Activated T-helper 1 cell treated with Interleukin-2 at 50 U/mL for 16 hours (primary cell): ENCODE data around the gene WDPCP.
"Not testable (repeated sequence)": the region's sequence is repeated elsewhere in the genome, so short reads cannot be mapped to it uniquely, and the experiment has no call there.

Experiments used
- DNase-seq: peaks from one replicate; pipeline ENCODE4 v3.0.0-alpha.2; 2020; ENCODE audit warnings: low read depth

Gene WDPCP

DNA sequence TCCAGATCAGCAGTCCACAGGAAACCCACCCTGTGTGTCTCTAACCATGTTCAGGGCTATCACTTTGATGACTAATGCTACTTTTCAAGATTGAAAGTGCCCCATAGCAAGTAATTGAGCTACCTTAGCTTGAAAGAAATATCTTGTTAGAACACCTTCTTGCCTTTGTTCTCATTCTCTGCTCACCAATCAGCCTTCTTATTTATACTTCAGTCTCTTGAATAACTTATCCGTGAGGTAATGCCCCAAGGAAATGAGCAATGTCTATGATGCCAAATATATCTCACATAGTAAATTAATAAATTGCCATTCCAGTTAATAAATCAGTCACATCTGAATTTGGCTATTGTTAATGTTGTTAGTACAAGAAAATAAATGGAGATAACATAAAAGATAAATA is 141.6 kb downstream of the WDPCP start:
- DNase-seq: no peak

DNA sequence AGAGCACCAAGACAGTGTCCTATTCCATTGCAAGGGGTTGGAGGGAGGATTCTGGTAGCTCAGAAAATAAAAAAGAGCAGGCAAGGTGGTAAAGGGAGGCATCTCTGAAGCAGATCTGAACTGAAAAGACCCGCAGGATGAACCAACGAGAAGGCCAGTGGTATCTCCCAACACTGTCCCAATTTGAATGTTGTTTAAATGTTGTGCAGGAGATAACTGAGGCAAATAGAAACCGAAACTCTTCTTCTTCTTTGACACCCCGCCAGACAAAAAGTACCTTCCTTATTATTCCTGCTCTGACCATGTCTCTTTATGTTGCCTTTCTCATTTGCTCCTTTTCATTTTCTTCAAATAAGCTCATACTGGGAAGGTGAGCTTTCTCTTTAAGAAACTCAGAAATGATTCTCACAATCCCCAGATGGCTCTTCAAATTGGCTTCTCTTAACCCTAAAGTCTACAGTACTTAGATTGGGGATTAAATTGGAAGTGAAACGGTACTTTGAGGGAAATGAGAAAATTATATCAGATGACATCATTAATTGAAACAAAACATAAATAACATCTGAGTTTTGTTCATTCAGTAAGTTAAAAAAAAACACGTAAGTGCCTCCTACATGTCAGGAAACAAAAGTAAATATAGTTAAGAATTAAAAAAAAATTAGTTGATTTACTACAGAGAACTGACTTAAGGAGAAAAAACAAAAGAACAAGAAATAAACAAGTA is 143.6 kb downstream of the WDPCP start:
- DNase-seq: no peak

DNA sequence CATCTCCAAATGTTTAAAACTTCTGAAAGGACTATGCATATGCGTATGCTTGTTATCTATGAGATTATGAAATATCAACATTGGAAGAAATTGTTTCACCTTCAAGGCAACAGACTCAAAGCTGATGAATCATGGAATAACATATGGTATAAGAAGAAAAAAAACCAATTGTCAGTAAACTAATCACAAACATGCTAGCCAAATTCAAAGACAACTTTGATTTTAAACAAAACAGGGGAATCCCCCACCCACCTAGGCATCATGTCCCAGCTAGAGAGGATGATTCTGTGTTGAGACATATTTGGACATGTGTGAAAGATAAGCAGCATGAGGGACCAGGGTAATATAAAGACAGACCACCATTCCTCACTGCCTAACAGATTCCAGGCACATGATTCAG is 147.7 kb downstream of the WDPCP start:
- DNase-seq: no peak

DNA sequence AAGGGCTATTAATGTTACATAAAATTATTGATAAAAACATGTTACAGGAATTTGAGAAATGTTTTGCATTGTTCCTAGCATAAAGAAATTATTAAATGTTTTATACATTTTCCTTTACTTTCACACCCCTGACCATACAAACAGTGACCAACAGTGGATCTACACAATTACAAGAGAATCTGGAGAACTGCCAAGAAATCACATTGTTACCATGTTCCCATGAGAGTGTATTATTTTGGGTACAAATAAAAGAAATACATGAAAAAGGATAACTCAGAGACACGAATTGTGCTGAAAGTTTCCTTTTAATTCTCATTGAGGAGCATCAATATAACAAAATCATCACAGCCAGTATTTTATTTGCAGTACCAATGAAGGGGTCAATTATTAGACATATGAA is 150.1 kb downstream of the WDPCP start:
- DNase-seq: no peak

DNA sequence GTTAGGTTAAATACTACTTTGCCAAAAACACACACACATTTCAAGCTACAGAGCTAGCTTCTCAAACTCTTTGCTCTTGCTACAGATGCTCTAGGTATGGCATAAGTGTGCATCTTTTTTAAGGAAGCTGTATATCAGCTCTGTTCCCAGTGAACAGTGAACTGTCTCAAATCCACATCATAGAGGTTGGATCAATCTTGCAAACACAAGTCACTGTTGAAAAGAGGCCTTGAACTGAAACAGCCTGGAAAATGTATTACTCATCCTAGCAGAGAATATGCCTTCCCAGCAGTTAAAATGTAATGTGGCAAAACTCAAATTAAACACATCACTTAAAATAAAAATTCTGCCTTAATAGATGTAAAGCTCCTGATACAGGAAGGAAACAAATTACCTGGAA is 151.8 kb downstream of the WDPCP start:
- DNase-seq: no peak

DNA sequence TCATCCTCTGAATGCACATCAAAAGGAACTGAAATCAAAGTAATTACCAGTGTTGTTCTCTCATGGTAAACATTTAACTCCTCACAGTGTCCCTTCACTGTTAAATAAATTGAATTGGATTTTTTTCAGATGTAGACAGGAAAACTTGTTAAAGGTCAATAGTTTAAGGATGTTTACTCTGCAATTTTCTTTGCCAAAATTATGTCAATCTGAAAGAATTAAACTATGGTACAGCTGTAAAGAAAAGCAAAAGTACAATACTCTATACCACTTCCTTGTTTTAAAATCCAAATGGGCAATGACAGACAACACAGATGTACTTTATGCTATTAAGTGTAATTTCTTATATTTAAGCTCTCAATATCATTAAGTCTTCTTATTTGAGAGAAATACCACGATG is 153.2 kb downstream of the WDPCP start:
- no peak for DNase-seq

DNA sequence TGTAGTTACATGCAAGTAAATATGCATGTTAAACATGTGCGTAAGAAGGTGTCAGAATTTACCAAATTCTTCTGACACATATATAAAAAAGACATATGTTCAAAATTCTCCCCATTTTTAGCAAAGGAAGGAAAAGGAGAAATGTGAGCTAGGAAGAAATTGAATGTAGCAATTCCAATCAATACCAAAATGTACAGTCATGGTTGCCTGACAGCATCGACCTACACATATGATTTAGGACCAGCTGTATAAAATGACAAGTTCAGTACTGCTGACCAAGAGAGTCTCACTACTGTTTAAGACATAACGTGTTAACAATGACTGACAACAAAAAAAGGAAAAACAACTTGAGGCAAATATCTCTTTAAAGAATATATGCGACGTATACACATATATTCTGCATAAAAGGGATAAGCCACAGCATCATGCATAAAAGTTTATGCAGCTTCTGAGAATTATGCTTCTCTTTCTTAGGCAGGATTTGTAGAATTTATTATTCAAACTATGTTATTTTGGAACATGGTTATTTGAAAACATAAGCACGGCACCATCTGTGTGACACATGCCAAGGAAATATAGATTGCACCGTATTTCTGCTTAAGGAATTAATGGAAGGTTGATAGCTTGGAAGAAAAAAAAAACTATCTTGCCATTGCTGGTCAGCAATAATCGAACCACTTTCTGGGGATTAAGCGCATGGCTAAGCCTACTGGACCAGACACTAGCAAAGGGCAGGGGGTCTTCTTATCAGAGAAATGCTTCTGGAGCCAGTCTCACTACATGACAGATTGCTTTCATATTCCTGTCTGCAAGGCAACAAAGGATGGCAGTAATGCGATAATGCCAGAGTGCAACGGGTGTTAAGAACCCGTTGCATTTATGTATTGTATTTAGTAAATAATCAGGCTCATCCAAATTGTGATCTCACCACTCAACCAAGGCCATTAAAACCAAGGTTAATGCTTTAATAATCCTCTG is 154.0 kb downstream of the WDPCP start:
- DNase-seq: no peak

DNA sequence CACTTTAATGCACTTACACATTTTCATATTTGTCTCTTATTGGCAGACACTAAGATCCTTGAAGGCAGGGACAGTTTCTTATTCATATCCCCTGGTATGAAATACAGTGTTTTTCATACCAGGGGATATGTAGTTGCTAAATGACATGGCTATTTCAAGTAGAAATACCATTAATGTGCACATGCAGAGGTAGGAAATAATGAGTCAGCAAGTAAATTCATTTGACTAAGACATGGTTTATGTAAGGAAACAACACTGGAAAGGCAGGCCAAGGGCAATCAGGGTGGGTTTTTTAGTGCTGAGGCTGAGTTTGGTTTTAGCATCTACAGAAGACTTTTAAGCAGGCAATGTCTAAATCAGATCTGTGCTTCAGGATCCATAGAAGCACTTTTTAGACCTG is 155.9 kb downstream of the WDPCP start:
- no peak for DNase-seq

DNA sequence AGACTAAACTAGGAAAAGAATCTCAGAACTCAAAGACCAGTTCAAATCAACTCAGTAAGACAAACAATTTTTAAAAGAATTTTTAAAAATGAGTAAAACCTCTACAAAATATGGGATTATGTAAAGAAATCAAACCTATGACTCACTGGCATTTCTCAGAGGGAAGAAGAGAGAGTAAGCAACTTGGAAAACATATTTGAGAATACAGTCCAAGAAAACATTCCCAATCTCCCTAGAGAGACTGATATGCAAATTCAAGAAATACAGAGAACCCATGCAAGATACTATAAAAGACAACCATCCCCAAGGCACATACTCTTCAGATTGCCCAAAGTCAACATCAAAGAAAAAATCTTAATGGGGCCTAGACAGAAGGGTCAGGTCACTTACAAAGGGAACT is 162.7 kb downstream of the WDPCP start:
- DNase-seq: no peak

DNA sequence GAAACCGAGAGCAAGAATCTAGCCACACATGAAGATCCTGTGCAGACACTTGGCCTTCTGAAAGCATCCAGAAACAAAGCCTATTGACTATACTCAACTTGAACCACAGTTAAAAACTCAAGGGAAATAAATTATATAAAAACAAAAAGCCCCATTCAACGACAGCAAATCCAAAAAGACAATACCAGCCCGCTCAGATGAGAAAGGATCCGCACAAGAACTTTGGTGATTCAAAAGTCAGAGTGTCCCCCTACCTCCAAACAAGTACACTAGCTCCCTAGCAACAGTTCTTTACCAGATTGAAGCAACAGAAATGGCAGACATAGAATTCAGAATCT is 163.2 kb downstream of the WDPCP start:
- DNase-seq: no peak

DNA sequence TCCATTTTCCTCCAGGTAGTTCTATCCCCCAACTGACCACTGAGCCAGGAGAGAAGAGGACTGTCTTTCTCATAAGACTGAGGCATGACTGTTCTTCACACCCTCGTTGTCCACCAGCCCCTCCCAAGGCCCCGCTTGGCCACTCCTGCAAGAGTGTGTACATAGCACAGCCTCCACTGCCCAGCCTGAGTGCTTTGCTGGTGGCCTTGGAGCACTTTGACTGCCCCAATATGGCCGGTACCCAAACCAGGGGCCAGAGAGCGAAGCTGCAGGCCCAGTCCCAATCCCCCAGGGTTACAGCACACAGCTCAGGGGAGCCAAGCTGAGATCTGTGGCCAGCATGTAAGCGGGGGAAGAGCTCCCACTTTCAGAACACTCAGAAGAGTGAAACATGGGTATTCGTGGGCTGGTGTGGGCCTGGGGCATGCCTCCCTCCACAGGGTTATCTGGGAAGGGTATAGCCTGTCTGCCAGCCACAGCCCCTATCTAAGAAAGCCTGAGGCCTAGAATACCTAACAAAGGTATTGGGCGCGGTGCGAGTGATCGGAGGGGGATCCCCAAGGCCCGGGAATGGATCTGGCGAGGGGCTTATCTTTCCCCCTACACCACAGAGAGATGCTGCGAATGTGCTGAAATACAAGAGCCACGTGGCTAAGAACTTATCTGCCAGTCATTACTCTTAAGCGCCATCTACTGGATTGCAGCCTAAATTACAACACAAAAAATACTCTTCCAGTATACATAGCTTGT is 163.8 kb downstream of the WDPCP start:
- DNase-seq: no peak

DNA sequence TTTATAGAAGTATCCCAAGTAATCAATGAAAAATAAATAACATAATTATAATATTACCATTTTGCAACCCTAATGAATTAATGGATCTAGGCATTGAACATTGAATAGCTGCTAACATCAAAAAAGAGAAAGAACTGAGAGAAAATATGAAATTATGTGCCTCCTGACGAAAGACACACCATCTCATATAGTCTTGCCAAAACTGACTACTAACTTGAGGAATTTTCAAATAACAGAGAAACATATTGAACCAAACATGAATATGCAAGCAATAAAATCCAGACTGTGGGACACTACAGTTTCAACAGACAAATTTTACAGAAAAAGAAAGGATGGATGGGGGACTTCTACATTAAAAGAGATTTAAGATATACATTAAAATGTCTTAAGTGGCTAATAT is 165.7 kb downstream of the WDPCP start:
- no peak for DNase-seq

DNA sequence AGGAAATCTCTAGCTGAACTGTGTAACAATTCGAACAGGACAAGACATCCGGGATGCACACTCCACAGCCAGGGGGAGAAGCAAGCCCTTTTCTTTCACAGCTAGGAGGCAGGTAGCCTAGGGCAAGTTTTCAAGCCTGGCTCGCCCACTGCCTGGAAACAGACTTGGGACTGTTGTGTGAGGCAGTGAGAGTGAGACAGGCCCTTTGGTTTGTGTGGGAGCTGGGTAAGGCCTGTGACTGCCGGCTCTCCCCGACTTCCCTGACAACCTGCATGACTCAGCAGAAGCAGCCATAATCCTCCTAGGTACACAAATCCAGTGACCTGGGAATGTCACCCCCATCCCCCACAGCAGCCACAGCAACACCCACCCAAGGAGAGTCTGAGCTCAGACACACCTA is 179.7 kb downstream of the WDPCP start:
- no peak for DNase-seq

DNA sequence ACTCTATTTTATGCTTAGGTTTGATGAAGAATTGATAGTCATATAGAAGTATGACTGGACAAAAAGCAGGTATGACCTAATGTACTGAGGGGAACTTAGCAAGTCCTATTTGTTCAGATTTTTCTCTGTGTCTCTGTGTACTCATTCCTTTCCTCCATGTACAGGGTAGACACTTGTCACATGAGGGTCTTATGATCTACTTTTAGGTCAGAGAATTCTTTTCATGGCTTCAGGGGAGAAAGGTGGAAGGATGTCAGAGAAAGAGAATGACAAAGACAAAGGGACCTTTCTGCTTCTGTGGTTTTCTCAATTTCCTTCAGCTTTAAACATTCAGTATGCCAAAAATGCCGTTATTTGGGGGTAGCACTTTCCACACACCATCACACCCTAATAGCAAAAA is 181.6 kb downstream of the WDPCP start:
- no peak for DNase-seq

DNA sequence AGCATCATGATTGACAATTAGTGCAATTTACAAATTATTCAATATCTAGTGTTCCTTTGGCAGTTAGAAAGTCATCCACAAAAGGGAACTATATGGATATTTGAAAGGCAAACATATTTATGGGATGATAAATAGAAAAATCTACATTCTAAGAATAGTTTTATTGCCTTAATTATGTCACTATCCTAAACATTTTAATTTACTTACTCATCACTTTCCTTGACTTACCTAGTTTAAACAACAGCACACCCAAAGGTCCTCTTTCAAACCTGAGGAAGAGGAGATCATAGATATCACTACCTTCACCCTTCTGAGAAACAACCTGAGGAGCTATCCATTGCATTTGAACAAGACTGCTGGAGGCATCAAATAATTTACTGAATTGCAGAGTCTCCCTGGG is 184.5 kb downstream of the WDPCP start:
- DNase-seq: no peak

DNA sequence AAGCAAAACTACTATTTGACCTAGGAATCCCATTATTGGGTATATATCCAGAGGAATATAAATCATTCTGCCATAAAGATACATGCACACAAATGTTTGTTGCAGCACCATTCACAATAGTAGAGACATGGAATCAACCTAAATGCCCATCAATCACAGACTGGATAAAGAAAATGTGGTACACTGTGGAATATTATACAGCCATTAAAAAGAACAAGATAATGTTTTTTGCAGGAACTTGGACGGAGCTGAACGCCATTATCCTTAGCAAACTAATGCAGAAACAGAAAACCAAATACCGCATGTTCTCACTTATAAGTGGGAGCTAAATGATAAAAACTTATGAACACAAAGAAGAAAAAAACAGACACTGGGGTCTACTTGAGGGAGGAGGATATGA is 185.4 kb downstream of the WDPCP start:
- not testable (repeated sequence) for DNase-seq

DNA sequence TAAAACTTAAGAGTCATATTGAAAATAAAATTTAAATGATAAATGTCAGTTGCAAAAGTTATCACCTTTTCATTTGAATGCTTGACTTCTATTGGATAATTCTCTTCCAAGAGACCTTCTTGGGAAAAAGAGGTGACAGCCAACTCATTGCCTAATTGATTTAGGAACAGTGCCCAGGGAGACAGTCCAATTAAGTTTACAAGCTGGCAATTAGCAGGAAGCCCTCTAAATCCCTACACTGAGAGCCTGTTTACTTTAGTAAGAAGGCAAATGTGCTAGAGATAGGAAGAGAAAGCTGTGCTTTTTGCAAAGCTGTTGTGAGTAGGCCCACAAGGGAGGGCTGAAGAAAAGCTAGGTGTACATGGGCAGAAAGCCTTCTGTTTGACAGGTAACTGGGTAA is 189.1 kb downstream of the WDPCP start:
- DNase-seq: no peak

DNA sequence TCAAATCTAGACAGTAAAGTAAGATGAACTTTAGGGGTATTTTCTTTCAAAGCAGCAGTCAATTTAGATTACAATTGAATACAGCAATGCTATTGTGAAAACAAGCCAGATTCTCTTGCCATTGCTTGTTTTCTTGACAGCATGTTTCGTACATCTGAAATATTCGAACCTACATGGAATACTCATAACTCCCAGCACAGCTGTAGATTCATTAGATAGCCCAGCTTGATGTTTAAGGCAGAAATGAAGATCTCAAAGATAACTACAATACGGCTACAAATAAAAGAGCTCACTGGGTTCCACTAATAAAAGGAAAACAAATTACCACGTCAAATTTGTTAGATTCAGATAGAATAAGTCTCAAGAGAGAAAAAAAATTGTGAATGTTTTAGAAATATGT is 208.8 kb downstream of the WDPCP start:
- no peak for DNase-seq

DNA sequence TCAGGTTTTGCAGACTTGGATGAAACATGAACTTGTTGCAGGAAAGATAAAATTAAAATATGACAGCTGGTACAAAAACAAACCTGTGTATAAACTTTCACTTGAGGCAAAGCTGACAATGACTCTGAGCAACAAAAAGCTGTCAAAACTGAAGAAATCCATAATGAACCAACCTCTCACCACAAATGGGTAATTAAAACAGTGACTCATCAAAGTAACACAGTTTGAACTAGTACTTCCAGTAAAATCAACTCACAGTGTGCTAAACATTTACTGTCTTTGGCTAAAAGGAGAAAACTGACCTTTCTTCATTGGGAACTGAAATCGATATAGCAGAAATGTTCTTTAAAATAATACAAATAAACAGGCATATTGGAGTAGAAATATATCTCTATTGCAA is 209.7 kb downstream of the WDPCP start:
- DNase-seq: no peak

DNA sequence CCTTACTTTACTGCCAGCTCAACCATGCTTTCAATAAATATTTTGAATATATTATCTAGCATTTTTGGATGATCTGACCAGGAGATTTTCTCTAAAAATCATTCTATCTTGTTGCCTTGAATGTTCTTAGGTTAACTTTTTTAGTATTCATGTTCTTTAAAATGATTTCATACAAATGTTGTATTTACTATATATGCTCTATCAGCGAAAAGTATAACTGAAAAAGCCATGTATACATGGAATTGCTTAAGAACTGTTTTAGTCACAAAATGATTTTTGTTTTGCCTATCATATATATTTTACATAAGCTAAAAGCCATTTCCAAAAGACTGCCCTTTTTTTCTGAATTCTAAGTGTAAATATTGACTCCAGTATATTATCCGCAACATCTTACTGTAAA is 213.9 kb downstream of the WDPCP start:
- no peak for DNase-seq

DNA sequence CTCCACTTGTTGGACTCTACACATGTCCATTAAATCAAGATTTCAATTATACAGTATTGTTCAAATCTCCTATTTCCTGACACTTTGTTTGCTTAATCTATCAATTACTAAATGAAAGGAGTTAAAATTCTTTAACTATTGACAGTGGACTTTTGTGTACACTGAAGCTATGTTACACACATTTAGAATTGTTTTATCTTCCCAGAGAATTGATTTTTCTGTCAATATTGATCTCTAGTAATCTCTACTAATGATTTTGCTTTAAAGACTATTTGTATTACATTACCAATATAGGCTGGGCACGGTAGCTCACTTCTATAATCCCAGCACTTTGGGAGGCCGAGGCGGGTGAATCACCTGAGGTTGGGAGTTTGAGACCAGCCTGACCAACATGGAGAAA is 215.7 kb downstream of the WDPCP start:
- DNase-seq: no peak

DNA sequence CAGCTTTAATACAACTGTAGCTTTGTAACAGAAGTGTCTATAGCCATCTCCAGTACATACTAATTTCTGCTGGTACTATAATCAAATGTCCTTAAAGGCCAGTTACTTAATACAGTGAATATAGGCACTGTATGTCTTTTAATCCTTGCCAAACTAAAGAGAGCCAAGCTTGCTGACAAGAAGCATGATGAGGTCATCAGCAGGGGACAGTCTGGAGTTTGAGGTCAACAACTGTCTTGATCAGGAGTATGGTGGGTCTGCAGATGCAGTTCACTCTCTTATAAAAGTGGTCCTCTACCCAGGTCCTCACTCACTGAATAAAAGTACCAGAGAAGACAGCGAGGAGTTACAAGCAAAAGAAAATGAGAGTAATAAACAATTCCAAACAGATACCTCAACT is 219.1 kb downstream of the WDPCP start:
- no peak for DNase-seq

DNA sequence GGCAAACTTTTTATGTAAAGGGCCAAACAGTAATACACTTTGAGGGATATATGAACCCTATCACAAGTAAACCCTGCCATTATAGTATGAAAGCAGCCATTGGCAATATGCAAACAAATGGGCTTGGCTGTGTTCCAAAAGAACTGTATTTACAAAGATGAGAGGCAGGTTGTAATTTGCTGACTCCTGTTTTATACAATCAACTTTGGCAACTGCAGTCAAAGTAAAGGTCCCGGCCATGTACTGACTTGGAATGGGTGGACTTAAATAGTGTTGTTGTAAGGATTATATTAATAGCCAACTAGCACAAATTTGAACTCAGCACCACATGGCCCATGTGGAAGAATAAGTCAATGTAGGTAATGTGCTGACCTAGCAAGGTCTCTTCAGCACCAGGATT is 223.4 kb downstream of the WDPCP start:
- DNase-seq: no peak
